Muscle of back (tissue), 11 donors: ENCODE results near the gene TRAPPC2B. TPM values are rescaled to one million over a fixed set of nuclear protein-coding genes. Genes with fewer than 3 reads are reported as not detected.
"Not testable (repeated sequence)": the region's sequence is repeated elsewhere in the genome, so short reads cannot be mapped to it uniquely, and the experiment has no call there.

ENCODE experiments used
- DNase-seq, 3 donors: peaks; one replicate each; pipeline versions ENCODE4 v3.0.0 to v3.0.0-alpha.2; 2013
- polyA plus RNA-seq, 10 donors: library from polyadenylated mRNA; unstranded; fragments of 120-200 nt; gene quantifications; one replicate each; pipeline ENCODE4 v1.2.1, GENCODE V29; 2013; ENCODE audit not compliant: insufficient read length in 10 of 10

The TRAPPC2B gene
- polyA plus RNA-seq, 10 donors: 11.4 to 19.1 (median 14.1) TPM

GRCh38 chr19:57362419-57362818 is 932 bp upstream of the TRAPPC2B start:
- DNase-seq: no peak

DNA sequence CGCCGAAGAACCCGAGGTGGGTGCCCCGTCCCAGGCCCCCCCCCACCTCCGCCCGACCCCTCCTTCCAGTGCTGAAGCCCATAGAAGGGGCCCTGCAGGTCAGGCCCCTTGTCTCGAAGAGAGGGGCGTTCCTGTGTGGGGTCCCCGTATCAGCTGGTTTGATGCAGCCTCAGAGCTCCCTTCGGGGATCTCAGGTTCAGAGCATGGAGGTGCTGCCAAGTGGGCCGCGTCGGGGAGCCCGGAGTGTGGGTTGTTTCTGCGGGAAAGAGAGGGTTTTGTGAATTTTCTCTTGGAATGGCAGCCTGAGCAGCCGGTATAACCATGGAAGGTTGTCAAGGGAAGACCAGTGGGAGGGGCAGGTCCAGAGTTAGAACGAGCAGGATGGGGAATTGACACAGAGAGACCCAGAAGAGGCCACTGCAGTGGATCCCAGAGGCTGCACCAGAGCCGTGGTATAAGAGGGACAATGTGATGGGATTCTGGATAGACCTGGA is 384 bp downstream of the TRAPPC2B start:
- peak in 2 of 3 donors; percentile 45 to 67 for DNase-seq

DNA sequence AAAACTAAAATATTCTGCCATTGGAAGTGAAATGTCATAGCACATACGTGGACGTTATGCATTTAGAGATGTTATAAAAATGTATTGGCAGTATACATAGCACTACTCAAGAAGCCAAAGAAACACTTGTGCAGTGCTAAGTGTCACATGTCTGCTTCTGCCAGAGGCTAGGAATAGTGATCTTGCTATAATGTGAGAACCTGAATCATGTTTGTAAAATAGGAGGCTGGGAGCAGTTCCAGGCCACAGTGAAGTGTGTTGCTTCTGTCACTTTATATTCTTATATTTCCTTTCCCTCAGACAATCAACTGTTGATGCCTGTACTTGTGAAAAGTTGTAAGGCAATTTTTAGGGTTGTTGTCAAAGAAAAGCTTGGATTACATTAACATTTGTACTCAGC is 3.4 kb downstream of the TRAPPC2B start:
- DNase-seq: no peak

- DNase-seq: no peak
Observed at GRCh38 chr19:57374179-57374578, 10.8 kb downstream of the TRAPPC2B start.

DNA sequence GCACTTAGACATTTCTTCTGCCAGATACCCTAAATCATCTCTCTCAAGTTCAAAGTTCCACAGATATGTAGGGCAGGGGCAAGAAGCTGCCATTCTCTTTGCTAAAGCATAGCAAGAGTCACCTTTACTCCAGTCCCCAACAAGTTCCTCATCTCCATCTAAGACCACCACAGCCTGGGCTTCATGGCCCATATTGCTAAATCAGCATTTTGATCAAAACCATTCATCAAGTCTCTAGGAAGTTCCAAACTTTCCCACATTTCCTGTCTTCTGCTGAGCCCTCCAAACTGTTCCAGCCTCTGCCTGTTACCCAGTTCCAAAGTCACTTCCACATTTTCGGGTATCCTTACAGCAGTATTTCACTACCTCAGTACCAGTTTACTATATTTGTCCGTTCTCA is 11.3 kb downstream of the TRAPPC2B start:
- not testable (repeated sequence) for DNase-seq

GRCh38 chr19:57376151-57376550 is 12.8 kb downstream of the TRAPPC2B start:
- DNase-seq: no peak

GRCh38 chr19:57377498-57378146 is 14.3 kb downstream of the TRAPPC2B start:
- no peak for DNase-seq

DNA sequence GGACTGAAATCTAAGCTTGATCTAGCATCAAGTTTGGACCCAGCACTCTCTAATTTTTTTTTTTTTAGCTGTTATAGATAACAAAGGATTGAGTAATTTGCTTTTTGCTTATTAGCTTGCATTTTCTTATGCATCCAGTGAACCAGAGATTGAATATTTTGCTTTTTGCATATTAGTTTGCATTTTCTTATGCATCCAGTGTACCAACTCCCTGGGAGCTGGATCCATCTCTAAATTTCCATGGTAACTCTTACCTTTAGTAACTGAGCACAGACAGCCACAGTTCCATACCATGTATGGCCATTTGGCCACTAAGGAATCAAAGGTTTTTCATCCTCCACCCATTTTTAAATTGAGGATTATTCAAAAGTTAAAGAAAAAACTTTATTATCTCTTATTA is 17.6 kb downstream of the TRAPPC2B start:
- no peak for DNase-seq

- DNase-seq: no peak
Observed at GRCh38 chr19:57382806-57383488, 19.6 kb downstream of the TRAPPC2B start.

GRCh38 chr19:57389194-57389729 is 25.9 kb downstream of the TRAPPC2B start:
- no peak for DNase-seq

GRCh38 chr19:57389730-57390598 is 26.6 kb downstream of the TRAPPC2B start, which contains the start of gene ZNF548:
ZNF548 (plus strand) TSS chr19:57389854; CDS start chr19:57390100, 246 bp downstream.
- peak; percentile 99 for DNase-seq

- DNase-seq: no peak
Observed at GRCh38 chr19:57395710-57396109, 32.4 kb downstream of the TRAPPC2B start.

GRCh38 chr19:57398868-57399267 is 35.5 kb downstream of the TRAPPC2B start:
- DNase-seq: no peak

- DNase-seq: no peak
Observed at GRCh38 chr19:57403737-57404563, 40.6 kb downstream of the TRAPPC2B start.

DNA sequence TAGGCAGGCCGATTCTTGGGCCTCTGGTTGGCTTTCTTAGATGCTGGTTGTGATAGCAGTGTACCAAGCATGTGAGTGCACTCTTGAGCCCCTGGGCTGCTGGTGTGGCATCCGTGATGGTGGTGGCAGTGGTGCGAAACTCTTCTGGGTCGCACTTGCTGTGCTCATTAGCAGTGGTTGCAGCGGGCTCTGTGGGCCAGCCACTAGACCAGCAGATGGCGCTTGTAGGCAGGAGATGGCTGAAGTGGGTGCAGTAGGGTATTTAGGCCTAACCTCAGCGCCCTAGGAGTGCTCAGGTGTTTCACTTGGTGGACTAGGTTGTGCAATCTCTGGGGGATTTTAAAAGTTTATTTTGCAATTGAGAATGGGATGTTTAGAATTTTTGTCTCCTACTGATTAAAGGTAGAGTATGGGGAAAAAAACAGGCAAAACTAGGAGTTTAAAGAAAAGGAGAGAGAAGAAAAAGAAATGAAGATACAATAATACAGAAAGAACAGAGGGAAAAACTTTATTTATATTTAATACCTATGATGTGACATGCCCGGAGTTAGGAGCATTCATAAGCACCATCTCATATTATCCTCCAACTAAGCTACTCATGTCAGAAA is 43.3 kb downstream of the TRAPPC2B start:
- DNase-seq: peak; percentile 10 to 69 (median 24)

- DNase-seq: peak; percentile 95 to 98 (median 96)
Observed at GRCh38 chr19:57410877-57411671, 47.7 kb downstream of the TRAPPC2B start, which contains the start of gene ZNF17. ZNF17 (plus strand) TSS chr19:57411161; CDS start chr19:57413616, 2,455 bp downstream.
